GM06990 (cell line): ENCODE data around the gene CARHSP1.

Experiments used
- DNase-seq: peaks from one replicate; pipeline ENCODE4 v3.0.0-alpha.2; 2011; ENCODE audit not compliant: insufficient read length; ENCODE audit errors: extremely low read depth
- H3K27me3 ChIP-seq: replicated peaks from 2 replicates; pipeline ENCODE4 v1.6.0; 2011; ENCODE audit warnings: low read length; ENCODE audit not compliant: control insufficient read depth, insufficient read depth
- H3K36me3 ChIP-seq: 2 replicates; pipeline ENCODE4 v1.5.1; 2011; ENCODE audit warnings: low read length; ENCODE audit not compliant: control insufficient read depth, insufficient read depth
- H3K4me3 ChIP-seq: replicated peaks from 2 replicates; pipeline ENCODE4 v1.5.1; 2011; ENCODE audit warnings: low read depth, mild to moderate bottlenecking, control low read depth, low read length
- TF ChIP-seq, protein P1 (sequence below): IDR thresholded peaks from 2 replicates; pipeline ENCODE4 v1.5.1; 2011; ENCODE audit warnings: low read length, control low read depth, mild to moderate bottlenecking, inconsistent platforms; ENCODE audit not compliant: insufficient read depth, poor library complexity, severe bottlenecking

The CARHSP1 gene

DNA sequence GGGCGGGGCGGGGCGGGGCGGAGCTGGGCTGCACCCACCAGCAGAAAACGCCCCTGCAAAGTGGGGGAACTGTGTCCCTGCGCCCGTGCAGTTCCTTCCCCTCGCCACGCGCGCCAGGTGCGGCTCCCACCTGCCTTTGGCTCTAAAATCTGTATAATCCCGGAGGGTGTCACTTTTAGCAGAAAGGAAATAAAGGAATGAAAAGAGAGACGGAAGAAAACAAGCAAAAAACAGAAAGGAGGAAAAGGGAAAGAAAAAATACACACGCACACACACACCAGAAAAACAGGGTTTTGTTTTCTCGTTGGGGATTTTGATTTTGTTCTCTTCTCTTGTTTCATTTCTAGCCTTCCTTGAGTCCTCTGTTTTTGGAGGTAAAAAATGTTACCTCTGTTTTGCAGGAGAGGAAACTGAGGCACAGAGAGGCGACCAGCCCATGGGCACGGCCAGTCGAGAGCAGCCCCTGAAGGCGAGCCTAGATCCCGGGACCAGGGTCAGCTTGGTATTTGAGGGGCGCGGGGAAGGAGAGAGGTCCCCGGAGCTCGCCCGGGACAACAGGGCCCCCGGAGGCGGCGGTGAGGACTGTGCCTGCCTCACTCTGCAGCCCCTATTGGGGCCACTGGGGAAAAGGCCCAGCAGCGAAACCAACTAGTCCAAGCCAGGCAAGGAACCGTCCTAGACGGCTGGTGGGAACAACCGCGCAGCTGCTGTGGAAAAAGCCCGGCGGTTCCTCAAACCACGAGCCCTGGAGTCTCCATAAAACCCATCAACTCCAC, 594 bp upstream of the CARHSP1 start:
- TF ChIP-seq, protein P1, sequence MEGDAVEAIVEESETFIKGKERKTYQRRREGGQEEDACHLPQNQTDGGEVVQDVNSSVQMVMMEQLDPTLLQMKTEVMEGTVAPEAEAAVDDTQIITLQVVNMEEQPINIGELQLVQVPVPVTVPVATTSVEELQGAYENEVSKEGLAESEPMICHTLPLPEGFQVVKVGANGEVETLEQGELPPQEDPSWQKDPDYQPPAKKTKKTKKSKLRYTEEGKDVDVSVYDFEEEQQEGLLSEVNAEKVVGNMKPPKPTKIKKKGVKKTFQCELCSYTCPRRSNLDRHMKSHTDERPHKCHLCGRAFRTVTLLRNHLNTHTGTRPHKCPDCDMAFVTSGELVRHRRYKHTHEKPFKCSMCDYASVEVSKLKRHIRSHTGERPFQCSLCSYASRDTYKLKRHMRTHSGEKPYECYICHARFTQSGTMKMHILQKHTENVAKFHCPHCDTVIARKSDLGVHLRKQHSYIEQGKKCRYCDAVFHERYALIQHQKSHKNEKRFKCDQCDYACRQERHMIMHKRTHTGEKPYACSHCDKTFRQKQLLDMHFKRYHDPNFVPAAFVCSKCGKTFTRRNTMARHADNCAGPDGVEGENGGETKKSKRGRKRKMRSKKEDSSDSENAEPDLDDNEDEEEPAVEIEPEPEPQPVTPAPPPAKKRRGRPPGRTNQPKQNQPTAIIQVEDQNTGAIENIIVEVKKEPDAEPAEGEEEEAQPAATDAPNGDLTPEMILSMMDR = no peak
- Histone ChIP-seq H3K36me3 (peaks cover 2% of the 10 kb centered on the region; the same call in 1 of the 2 replicates), H3K4me3 (peak overlapping the region; percentile 67), H3K27me3 (no peaks in the 10 kb centered on the region)
- DNase-seq = no peak

DNA sequence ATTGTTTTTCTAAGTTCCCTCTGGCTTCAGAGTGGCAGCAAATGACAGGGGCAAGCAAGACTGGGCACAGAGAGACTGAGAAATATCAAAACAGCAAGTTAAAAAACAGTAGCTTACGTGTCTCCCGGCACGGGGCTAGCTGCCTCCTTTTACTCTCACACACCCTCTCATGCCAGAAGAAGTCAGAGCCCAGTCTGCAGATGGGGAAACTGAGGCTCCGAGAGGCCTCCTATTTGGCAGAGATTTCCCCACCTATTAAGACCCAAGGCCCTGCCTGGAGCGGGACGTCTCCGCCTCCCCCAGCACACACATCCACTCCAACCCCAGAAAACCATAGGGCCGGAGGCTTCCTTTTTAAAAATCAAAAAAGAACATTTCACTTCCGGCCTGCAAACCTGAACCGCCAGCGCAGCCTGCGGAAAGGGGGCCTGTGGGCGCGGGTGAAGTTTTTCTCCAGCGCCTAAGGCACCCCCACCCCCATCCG, 832 bp downstream of the CARHSP1 start:
- Histone ChIP-seq H3K27me3 (no peaks in the 10 kb centered on the region), H3K36me3 (peaks cover 4% of the 10 kb centered on the region), H3K4me3 (peak overlapping the region; percentile 82)
- DNase-seq = no peak
- TF ChIP-seq, protein P1 = no peak

DNA sequence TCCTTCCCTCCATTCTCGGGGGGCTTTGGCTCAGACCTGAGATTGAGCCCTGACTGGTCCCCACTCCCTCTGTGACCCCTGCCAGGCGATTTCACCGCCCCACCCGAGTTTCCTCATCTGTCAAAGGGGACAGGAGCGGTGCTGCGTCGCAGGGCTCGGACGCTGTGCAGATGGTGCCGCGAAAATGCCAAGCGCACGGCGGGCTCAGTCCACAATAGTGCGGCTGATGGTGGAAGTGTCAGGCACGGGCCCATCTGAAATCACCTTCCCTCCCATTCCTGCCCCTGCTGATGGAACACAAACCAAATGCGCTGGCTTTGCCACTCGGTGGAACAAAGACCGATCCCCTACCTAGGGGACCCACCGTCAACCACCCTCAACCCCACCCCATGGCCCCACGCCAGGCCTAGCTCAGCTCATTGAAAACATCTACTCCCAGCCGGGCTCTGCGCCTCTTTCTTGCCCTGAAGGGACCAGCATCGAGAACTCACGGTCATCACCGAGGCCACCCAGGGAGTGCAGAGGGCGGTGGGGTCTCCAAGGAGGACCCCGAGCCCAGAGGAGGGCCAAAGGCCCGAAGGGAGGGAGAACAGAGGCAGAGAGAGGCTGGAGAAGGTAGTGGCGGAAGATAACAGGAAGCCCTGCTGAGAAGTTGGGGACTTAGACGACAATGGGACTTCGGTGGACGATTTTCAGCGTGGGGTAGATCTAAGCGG, 1.4 kb downstream of the CARHSP1 start:
- peaks cover 4% of the 10 kb centered on the region for H3K36me3 ChIP-seq
- DNase-seq = no peak
- H3K27me3 ChIP-seq = no peaks in the 10 kb centered on the region
- TF ChIP-seq, protein P1 = no peak
- H3K4me3 ChIP-seq = peak overlapping the region; percentile 82

DNA sequence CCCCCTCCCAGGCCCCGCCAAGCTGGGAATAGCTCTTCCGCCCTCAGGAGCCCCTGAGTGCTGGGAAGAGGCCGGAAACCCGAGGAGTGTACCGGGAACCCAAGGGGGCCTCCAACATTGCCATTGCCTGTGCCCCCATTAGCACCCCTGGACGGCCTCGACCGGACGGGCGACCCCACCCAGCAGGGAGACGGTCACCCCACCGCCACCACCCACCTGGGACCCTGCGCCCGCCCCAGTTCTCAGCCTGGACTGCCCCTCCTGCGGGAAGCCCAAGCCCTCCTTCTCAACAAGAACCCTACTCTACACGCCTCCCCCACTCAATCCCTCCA, 2.0 kb downstream of the CARHSP1 start:
- TF ChIP-seq, protein P1 = no peak
- H3K27me3 ChIP-seq = no peaks in the 10 kb centered on the region
- peaks cover 4% of the 10 kb centered on the region for H3K36me3 ChIP-seq
- H3K4me3 ChIP-seq = peak overlapping the region; percentile 82
- DNase-seq = no peak

DNA sequence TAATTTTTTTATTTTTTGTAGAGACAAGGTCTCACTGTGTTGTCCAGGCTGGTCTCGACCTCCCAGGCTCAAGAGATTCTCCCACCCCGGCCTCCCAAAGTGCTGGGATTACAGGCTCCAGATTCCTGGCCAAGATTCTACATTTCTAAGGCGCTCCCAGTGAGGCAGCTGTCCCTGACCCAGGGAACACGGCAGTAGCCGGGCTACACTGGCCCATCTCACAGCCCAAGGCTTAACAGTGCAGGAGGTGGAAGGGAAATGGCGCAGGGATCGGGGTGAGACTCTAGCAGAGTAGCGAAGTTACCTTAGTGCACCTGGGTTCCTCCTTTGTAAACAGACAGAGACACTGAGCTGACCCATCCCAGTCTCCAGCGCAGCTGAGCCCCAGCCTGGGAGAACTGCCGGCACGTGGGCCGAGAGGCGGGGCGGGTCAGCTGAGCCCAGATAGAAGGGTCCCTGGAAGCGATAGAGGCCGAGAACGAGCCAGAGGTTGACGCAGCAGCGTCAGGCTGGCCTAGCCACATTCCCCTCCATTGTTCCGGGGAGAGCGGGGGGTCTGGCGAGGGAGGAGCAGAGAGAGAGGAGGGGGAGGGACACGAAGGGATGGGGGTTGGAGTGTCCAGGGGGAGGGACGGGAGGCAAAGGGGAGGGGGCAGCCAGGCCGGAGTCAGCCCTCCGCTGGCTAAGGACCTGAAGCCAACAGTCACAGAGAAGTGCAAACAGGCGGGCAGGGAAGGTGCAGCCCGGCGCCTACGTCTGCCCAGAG, 2.5 kb downstream of the CARHSP1 start:
- no peaks in the 10 kb centered on the region for H3K27me3 ChIP-seq
- TF ChIP-seq, protein P1 = no peak
- H3K4me3 ChIP-seq = no peak overlapping the region; the same call in 1 of the 2 replicates
- no peak for DNase-seq
- H3K36me3 ChIP-seq = peaks cover 4% of the 10 kb centered on the region
